Measurements from ENCODE around the gene SNTA1. TPM values are rescaled to one million over a fixed set of nuclear protein-coding genes. Genes with fewer than 3 reads are reported as not detected.
"Not testable (repeated sequence)": the region's sequence is repeated elsewhere in the genome, so short reads cannot be mapped to it uniquely, and the experiment has no call there.

SNTA1 gene
- polyA plus RNA-seq, 10 donors = 18.1 to 34.9 (median 28.3) TPM

- DNase-seq = no peak
Measured at GRCh38 chr20:33400812-33401183, 42.8 kb downstream of the SNTA1 start.

GRCh38 chr20:33399924-33400323, 43.6 kb downstream of the SNTA1 start:
- no peak for DNase-seq

- no peak for DNase-seq
Measured at GRCh38 chr20:33394718-33395117, 48.8 kb downstream of the SNTA1 start.

DNA sequence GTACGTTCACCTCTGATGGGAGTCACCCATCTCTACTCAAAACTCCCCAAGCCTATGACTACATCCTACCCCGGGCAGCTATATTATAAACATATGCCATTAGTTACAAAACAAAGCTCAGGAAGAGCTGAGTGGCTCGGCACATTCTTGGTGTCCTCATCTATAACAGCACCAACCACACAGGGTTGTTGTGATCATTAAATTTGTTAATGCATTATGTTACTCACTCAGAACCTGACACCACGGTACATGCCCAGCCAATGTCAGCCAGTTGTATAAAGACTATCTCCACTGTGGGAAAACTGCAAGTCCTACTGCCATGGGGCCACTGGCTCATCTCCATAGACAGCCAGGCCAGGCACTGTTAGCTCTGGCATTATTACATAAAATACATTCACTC, 50.0 kb downstream of the SNTA1 start:
- DNase-seq = no peak

DNA sequence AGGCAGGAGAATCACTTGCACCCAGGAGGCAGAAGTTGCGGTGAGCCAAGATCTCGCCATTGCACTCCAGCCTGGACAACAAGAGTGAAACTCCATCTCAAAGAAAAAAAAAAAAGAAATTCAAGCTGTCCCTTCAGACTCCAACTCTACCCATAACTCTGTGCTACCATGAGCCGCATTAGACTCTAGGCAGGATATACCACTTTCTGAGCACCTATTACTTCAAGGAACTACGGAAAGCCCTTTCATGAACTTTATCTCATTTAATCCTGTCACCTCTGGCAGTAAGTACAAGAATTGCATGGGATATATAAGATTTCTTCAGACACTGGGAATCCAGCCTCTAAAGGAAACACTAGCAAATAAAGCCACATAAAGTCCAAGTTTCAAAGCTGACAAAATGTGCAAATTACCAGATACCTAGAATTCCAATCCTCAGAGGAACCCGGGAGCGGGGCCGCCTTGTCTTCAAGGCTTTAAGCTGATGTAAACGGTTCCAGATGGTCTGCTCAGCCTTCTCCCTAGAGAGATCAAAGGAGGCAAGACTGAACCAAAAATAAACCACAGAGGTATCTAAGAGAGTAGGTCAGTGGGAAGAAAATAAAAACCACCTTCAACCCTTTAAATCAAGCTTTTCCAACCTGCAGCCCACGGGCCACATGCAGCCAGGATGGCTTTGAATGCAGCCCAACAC, 51.7 kb downstream of the SNTA1 start:
- peak; percentile 19 to 84 (median 42) for DNase-seq

- not testable (repeated sequence) for DNase-seq
Measured at GRCh38 chr20:33389326-33389725, 54.2 kb downstream of the SNTA1 start.

- DNase-seq = no peak
Measured at GRCh38 chr20:33388268-33388667, 55.3 kb downstream of the SNTA1 start.

DNA sequence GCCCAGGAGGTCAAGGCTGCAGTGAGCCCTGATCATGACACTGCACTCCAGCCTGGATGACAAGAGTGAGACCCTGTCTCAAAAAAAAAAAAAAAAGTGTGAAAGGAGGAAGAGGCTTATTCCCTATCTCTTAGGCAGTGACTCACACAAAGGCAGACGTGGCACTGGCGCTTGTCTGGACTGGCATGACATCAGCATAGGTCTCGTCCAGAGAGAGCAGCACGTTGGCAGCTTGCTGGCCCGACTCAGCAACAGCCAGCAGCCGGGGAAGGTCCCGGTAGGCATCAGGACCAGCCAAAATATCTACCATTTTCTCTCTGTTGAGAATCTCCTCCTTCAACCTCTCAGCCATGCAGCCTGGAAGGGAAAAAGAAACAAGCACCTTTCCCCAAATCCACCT, 56.4 kb downstream of the SNTA1 start:
- no peak for DNase-seq

DNA sequence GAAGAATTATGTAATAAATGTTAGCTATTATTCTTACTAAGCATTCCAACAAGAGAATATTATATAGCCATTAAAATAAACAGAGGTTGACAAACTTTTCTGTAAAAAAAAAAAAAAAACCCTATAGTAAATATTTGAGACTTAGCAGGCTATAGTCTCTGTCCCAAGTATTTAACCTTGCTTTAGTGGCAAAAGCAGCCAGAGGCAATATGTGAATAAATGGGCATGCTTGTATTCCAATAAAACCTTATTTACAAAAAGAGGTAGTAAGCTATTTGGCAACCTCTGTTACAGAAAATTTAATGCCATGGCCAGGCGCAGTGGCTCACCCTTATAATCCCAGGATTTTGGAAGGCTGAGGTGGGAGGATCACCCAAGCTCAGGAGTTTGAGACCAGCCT, 56.9 kb downstream of the SNTA1 start:
- no peak for DNase-seq

GRCh38 chr20:33377366-33377765, 66.2 kb downstream of the SNTA1 start:
- no peak for DNase-seq

- no peak for DNase-seq
Measured at GRCh38 chr20:33373735-33374605, 69.6 kb downstream of the SNTA1 start.

- DNase-seq = no peak
Measured at GRCh38 chr20:33372993-33373441, 70.5 kb downstream of the SNTA1 start.

DNA sequence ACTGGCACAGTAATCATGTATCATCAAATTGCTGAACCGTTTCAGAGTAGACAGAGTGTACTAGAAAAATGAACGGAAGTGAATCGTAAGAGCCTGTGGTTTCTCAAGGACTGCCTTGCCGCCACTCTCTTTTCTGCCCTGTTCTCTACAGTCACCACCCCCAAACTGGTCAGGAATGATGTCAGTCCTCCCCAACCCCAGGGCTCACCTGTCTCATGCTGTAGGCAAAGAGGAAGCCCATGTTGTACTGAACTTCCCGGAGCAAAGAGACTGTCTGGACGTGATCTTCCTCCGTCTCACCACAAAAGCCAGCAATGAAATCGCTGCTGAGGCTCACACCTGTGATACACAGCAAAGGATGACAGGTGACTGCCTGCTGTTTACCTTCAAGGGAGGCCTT, 73.3 kb downstream of the SNTA1 start:
- no peak for DNase-seq

DNA sequence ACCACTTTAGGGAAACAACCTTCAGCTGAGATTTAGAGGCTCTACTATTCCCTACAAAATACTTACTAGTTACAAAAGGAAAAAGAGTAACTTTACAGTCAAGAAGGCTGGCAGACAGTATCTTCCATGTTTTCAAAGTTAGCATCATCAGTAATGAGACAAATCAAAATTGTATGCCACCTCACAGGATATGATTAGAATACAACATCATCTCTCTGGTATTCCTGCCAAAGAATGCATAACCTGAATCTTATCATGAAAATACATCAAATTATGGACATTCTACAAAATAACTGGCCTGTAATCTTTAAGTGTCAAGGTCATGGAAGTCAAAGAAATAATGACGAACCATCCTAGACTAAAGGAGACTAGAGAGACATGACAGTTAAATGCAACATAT, 80.7 kb downstream of the SNTA1 start:
- no peak for DNase-seq

DNA sequence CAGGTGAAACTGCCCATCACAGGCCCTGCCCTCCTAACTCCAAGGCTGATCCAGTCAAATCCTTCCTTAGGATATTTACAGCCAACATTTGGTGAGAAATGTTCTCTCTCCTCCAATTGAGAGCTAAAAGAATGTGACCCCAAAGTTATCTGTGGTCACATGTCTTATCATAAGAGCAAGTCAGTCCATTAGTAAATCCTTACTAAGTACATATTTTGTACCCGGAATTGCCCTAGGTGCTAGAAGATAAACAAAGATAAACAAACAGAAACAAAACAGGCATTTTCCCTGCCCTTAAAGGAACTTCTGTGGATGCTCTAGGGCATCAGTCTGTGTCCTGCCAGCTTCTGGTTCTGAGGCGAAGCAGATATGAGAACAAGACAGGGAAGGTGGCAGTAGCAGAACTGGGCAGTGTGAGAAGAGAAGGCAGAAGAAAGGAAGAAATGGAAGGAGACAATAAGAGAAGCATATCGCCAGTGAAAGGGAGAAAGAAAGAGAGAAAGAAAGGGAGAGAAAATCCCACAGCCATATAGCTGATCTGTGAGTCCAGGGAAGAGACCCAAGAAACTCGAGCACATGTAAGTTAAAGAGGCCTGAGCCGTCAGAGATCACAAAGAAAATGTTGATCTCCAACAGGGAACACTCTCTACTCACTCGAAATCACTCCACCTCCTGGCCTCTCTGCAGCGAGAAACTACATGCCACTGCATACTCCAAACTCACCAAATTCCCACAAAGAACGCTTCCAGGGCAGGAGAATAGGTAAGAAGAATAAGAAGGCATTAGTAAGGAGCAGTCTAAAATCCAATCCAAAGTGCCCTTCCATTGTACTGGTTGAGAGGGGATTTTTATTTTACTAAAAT, 83.9 kb downstream of the SNTA1 start:
- DNase-seq = no peak

Other genes with a start within 250 kb of the SNTA1 start
- not detected for gene BPIFA3, start 226.4 kb downstream of the SNTA1 start, polyA plus RNA-seq (ENCODE audit: insufficient read length in 10 of 10)
- under 1 TPM in 1 of 10 donors, not detected in 9; 0.18 TPM for gene BPIFA1, start 207.8 kb downstream of the SNTA1 start, polyA plus RNA-seq (ENCODE audit: insufficient read length in 10 of 10)
- not detected for gene BPIFB1, start 160.5 kb downstream of the SNTA1 start, polyA plus RNA-seq (ENCODE audit: insufficient read length in 10 of 10)
- gene CDK5RAP1, start 42.2 kb downstream of the SNTA1 start, polyA plus RNA-seq (ENCODE audit: insufficient read length in 10 of 10) = 10 to 100 TPM; 16.9 to 28.1 (median 21.7) TPM
- 10 to 100 TPM in 9 of 10 donors, 1 to 10 TPM in 1; 9.9 to 18.9 (median 14.1) TPM for gene CBFA2T2, start 46.3 kb upstream of the SNTA1 start, polyA plus RNA-seq (ENCODE audit: insufficient read length in 10 of 10)
- under 1 TPM in 8 of 10 donors, not detected in 2; 0.08 to 0.36 (median 0.21) TPM for gene C20orf144, start 218.6 kb upstream of the SNTA1 start, polyA plus RNA-seq (ENCODE audit: insufficient read length in 10 of 10)
- gene ACTL10, start 223.2 kb upstream of the SNTA1 start, polyA plus RNA-seq (ENCODE audit: insufficient read length in 10 of 10) = under 1 TPM; 0.11 to 0.43 (median 0.33) TPM
- gene NECAB3, start 230.7 kb upstream of the SNTA1 start, polyA plus RNA-seq (ENCODE audit: insufficient read length in 10 of 10) = 10 to 100 TPM; 21.9 to 27.0 (median 24.0) TPM
- 10 to 100 TPM in 5 of 10 donors, 1 to 10 TPM in 5; 9.2 to 16.5 (median 10.6) TPM for gene E2F1, start 242.6 kb upstream of the SNTA1 start, polyA plus RNA-seq (ENCODE audit: insufficient read length in 10 of 10)

All from muscle of back (tissue), 11 donors.